AG09309 (cell line): Measurements from ENCODE around the gene AMBRA1.

ENCODE experiments used
- DNase-seq: peaks from one replicate; pipeline ENCODE4 v3.0.0-alpha.2; 2010; ENCODE audit warnings: low read depth
- H3K4me3 ChIP-seq: 2 replicates; pipeline ENCODE4 v1.5.1; 2011; ENCODE audit warnings: mild to moderate bottlenecking, low read depth, low read length, moderate library complexity; ENCODE audit not compliant: control insufficient read depth
- TF ChIP-seq, protein P1 (sequence below): IDR thresholded peaks from 2 replicates; pipeline ENCODE4 v1.5.1; 2011; ENCODE audit warnings: mild to moderate bottlenecking, low read depth, low read length, inconsistent platforms; ENCODE audit not compliant: insufficient read depth, control insufficient read depth; ENCODE audit errors: missing control alignments

The AMBRA1 gene

DNA sequence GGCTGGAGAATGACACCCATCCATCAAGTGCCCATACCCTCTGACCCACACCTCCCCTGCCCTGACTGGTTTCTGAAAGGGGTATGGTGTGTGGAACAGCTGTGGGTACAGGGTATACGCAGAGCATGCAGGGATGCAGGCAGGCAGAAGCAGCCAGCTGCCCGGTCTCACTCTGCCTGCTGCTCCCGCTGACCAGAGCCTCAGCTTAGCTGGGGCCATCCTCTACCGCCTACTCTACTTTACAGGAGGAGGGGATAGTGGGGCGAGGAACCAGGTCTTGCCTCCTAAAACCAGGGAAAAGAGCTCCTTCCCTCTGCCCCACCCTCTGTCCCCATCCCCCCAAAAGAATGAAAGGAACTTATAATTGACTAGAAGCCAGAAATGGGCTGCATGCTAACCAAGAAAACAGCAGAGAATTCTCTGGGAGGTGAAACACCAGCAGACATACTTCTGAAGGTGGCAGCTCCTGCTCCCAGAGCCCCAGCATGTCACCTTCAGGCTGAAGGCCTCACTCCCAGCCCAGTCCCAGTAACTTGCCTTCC, 189.3 kb downstream of the AMBRA1 start:
- TF ChIP-seq, protein P1, sequence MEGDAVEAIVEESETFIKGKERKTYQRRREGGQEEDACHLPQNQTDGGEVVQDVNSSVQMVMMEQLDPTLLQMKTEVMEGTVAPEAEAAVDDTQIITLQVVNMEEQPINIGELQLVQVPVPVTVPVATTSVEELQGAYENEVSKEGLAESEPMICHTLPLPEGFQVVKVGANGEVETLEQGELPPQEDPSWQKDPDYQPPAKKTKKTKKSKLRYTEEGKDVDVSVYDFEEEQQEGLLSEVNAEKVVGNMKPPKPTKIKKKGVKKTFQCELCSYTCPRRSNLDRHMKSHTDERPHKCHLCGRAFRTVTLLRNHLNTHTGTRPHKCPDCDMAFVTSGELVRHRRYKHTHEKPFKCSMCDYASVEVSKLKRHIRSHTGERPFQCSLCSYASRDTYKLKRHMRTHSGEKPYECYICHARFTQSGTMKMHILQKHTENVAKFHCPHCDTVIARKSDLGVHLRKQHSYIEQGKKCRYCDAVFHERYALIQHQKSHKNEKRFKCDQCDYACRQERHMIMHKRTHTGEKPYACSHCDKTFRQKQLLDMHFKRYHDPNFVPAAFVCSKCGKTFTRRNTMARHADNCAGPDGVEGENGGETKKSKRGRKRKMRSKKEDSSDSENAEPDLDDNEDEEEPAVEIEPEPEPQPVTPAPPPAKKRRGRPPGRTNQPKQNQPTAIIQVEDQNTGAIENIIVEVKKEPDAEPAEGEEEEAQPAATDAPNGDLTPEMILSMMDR, result no peak
- DNase-seq, result no peak
- no peak overlapping the region for H3K4me3 ChIP-seq

DNA sequence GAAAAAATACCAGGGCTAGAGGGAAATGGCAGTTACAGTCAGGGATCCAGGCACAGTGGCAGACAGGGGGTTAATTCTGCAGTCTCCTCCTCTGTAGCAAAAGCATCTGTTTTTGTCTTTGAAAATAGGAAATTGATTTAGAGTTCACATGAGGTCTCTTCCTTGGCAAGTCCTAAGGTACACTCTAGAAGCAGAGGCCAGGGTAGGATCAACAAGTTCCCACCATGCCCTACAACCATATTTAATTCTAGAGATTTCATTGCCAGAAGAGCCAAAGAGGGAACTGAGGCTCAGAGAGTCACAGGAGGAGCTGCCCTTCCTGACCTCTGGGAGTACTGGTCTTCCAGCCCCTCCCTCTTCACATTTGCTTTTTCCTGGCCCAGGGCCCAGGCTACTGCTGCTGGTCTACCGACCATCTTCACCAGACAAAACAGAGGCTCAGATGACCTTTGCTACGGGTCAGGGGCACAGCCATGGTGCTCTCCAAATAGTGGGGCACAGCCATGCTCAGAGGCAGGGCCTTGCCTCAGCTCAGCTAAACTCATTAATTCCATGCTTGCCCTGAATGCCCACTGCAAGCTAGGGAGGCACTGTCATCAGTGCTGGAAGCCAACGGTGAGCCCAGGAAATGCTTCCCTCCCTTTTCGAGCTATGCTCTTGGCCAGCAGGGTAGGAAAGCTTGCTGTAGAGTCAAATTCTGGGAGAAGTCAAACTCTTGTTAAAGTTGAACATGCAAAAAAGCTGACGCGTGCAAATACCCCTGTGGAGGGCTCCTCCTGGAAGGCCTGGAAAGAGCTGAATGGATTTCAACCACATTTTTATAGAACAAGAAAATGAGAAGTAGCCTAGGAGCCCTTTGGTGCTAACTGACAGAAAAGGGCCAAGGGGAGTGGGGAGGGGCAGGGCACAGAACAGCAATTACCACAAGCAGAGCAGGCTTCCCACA, 190.6 kb downstream of the AMBRA1 start:
- TF ChIP-seq, protein P1, result no peak
- no peak for DNase-seq
- no peak overlapping the region for H3K4me3 ChIP-seq

DNA sequence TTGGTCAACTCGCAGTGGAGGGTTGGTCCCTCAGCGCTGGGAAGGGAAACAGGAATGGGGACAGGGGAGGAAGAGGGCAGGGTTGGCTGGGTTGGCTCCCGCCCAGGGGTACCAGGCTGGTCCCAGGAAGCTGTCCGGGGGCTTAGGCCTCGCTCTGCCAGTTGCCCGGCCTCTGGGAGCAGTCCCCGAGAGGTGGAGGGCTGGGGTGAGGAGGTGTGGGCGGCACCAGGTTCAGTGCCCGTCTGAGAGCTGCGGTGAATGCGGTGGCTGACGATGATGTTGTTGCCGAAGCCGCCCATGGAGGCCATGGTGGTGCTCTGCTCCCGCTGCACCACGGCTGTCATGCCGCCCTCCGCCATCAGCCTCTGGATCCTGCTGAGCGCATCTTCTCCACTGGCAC, 196.3 kb downstream of the AMBRA1 start:
- no peak for DNase-seq
- H3K4me3 ChIP-seq, result no peak overlapping the region
- TF ChIP-seq, protein P1, result no peak

DNA sequence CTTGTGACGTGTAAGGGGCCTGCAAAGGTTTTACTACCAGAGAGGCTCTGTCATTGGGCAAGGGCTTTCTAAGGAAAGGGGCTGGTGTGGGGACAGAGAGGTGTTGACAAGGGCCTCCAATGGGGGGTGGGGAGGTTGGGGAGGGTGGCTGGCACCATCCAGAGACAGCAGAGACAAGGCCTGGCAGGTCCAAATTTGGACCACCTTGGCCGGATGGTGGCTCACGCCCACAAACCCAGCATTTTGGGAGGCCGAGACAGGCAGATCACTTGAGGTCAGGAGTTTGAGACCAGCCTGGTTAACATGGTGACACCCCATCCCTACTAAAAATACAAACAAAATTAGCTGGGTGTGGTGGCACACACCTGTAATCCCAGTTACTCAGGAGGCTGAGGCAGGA, 200.1 kb downstream of the AMBRA1 start:
- TF ChIP-seq, protein P1, result no peak
- DNase-seq, result no peak
- H3K4me3 ChIP-seq, result no peak overlapping the region

DNA sequence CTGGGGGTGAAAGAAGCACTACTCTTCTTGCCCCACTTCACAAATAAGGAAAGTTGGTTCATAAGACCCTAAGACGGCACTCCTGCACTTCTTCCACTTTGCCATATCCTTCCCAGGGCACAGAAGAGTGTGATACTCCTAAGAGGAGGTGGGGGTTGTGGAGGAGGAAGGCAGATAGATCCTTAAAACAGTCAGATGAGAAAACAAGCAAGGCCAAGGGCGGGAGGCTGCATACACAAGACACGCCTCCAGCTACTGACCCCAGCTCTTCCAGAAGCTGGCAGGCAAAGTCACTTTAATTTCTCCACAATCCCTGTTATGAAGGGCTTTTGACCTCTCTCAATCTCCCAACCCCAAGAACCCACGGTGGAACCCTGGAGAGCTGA, 200.6 kb downstream of the AMBRA1 start:
- TF ChIP-seq, protein P1, result no peak
- H3K4me3 ChIP-seq, result no peak overlapping the region

DNA sequence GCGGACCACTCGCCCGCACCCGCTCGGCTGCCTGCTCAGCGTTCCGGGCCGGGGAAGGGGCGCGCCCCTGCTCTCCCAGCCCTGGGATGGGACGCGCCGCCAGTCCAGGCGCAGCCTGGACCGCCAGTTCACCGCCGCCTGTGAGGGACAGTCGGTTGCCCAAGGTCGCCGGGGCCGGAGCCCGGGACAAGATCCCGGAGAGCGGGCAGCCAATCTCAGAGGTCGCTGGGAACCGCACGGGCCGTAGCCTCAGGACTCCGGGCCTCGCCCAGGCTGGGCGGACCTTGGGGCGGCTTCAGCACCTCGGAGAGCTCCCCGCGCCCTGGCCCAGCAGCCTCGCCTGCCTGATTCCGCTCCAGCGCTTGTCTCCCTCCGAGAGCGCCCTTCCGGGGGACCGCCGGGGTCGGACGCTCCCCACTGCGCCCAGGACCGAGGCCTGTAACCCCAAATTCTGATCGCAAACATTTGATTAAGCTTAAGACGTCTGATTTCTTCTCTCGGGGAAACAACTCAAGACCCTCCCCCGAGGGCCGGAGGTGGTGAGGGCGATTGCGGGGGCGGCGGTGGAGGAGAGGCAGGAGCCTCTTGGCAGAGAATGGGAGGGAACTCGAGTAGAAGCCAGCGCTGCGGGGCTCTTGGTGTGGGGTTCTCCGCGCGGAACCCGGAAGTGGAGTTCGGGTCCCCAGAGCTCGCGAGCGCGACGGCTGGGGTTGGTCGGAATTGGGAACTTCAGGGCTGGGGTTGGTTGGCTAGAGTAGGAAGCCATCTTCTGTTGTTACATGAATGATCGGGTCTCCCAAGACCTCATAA, 201.2 kb downstream of the AMBRA1 start:
- TF ChIP-seq, protein P1, result no peak

More for the DNA sequence above, 200.6 kb downstream of the AMBRA1 start:
- no peak for DNase-seq

More for the DNA sequence above, 201.2 kb downstream of the AMBRA1 start:
- peak; percentile 17 for DNase-seq
- peak overlapping the region; percentile 37 for H3K4me3 ChIP-seq
